ENCODE results near the gene C6orf89.
"Not testable (repeated sequence)": the region's sequence is repeated elsewhere in the genome, so short reads cannot be mapped to it uniquely, and the experiment has no call there.

C6orf89 gene

DNA sequence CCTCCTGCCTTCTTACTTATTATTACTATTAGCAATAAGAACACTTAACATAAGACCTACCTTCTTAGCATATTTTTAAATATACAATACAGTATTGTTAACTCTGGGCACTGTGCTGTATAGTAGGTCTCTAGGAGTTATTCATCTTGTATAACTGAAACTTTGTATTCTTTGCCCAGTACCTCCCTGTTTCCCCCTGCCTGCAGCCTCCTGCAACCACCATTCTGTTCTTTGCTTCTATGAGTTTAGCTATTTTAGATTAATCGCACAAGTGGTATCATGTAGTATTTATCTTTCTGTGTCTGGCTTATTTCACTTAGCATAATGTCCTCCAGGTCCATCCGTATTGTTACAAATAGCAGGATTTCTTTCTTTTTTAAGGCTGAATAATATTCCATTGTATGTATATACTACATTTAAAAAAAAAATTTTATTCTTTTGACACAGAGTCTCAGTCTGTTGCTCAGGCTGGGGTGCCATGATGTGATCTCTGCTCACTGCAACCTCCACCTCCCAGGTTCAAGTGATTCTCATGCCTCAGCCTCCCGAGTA lies 4.4 kb downstream of the C6orf89 start:
- no peaks in the 10 kb centered on the region for H3K27me3 Mint-ChIP-seq
- H3K36me3 Mint-ChIP-seq (ENCODE audit: low read depth) = peaks cover 12% of the 10 kb centered on the region
- H3K4me1 Mint-ChIP-seq (ENCODE audit: low read depth) = peaks cover 39% of the 10 kb centered on the region
- H3K27ac Mint-ChIP-seq = no peak overlapping the region
- H3K4me3 Mint-ChIP-seq = no peak overlapping the region
- no peaks in the 10 kb centered on the region for H3K9me3 Mint-ChIP-seq

DNA sequence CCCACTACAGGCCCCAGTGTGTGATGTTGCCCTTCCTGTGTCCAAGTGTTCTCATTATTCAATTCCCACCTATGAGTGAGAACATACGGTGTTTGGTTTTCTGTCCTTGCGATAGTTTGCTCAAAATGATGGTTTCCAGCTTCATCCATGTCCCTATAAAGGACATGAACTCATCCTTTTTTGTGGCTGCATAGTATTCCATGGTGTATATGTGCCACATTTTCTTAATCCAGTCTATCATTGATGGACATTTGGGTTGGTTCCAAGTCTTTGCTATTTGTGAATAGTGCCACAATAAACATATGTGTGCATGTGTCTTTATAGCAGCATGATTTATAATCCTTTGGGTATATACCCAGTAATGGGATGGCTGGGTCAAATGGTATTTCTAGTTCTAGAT lies 5.4 kb downstream of the C6orf89 start:
- H3K27me3 Mint-ChIP-seq, H3K9me3 Mint-ChIP-seq, H3K4me3 Mint-ChIP-seq, H3K27ac Mint-ChIP-seq: not testable (repeated sequence)
- H3K36me3 Mint-ChIP-seq (ENCODE audit: low read depth) = peaks cover 20% of the 10 kb centered on the region
- H3K4me1 Mint-ChIP-seq (ENCODE audit: low read depth) = peaks cover 34% of the 10 kb centered on the region

DNA sequence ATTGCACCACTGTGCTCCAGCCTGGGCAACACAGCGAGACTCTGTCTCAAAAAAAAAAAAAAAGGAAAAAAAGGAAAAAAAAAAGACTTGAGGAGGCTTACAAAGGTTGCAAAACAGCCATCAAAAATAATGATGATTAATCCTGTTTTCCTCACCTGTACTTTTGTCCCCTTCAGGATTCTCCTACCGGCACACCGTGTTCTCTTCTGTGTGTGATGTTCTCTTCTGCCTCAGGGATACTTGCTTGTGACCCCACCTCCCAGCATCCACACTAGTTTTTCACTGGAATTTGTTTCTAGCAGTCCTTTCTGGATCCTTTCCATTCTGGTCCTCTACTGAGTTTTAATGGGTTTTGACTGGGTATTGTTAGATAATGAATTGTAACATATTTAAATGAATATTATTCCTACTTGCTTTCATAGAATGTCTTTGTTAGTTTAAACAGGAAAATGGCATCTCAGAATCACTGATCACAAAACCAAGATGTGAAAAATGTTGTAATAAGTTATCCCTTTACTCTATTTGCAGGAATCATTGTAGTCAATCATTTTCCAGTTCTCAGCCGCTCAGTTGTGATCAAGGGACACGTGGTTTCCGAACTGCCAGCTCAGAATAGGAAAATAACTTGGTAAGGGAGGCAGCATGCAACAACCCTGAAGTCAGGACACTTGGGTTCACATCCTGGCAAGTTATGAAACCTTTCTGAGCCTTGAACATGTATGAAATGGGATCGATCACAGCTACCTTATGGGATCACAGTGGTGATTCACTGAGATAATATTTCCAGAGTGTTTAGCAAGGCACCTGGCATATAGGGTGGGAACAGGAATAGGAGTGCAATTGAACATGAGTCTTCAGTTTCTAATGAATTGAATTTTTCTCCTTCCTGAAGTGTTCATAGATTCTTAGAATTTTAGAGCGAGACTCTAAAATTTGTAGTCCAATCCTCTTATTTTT lies 8.5 kb downstream of the C6orf89 start:
- Mint-ChIP-seq H3K4me1 (ENCODE audit: low read depth) (peaks cover 10% of the 10 kb centered on the region), H3K27me3 (no peaks in the 10 kb centered on the region), H3K9me3 (no peaks in the 10 kb centered on the region), H3K4me3 (no peak overlapping the region), H3K36me3 (ENCODE audit: low read depth) (peaks cover 36% of the 10 kb centered on the region), H3K27ac (no peak overlapping the region)

DNA sequence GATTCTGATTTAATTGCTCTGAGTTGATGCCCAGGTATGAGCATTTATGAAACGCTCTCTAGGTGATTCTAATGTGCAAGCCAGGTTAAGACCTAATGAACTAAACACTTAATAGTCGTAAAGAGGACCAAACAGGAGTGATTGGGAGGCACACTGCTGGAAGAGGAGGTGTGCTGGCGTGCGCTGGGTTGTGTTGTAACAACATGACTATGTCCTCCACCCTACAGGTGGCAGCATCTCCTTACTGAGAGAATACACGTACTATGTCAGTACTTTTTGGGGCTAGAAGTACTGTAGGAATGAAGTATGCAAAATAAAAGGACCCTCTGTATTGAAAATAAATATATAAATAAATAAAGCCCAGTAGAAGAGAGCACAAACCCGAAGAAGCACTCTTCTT lies 11.9 kb downstream of the C6orf89 start:
- H3K36me3 Mint-ChIP-seq (ENCODE audit: low read depth) = peaks cover 45% of the 10 kb centered on the region
- H3K27ac Mint-ChIP-seq = no peak overlapping the region
- no peaks in the 10 kb centered on the region for H3K27me3 Mint-ChIP-seq
- no peaks in the 10 kb centered on the region for H3K9me3 Mint-ChIP-seq
- H3K4me3 Mint-ChIP-seq = no peak overlapping the region
- H3K4me1 Mint-ChIP-seq (ENCODE audit: low read depth) = peaks cover 4% of the 10 kb centered on the region

DNA sequence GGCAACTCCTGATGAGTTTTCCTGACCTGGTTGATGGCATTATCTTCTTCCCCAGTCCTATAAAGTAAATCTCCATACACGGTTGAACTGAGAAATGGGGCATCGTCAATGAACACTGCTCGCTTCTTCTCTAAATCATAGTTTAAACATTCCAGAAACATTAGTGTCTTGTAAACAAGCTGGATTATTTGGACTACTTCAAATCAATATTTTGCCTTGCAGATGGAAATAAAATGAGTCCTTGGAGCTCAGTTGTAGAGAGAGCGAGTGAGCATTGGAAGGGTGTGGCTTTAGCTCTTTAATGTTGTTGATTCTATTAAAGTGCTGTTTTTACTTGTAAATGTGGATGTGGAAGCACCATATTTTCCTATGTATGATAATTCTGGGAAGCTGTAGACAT lies 18.4 kb downstream of the C6orf89 start:
- Mint-ChIP-seq H3K4me3 (no peak overlapping the region), H3K9me3 (no peaks in the 10 kb centered on the region), H3K27me3 (no peaks in the 10 kb centered on the region), H3K36me3 (ENCODE audit: low read depth) (peaks cover 57% of the 10 kb centered on the region), H3K4me1 (ENCODE audit: low read depth) (no peaks in the 10 kb centered on the region), H3K27ac (no peak overlapping the region)

DNA sequence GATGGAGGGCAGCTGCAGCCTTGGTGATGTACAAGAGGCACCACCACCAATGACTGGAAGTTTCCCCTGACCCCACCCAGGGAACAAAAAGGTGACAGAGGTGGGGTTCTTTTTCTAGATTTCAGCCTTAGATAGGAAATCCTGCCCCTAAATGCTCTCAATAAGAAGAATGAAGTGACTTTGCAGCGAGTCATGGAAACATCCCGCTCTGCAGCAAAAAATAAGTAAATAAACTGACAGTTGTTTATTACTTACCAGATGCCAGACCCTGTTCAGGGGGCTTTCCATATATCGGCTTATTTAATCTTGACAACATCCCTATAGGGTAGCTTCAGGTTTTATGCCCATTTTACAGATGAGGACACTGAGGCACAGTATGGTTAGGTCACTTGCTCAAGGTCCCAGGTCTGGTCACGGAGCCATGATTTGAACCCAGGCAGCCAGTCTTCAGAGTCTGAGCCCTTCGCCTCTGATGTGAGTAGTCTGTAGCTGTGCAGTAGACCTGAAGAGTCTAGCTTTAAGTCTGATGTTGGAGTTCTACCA lies 19.2 kb downstream of the C6orf89 start:
- Mint-ChIP-seq H3K9me3 (no peaks in the 10 kb centered on the region), H3K36me3 (ENCODE audit: low read depth) (peaks cover 59% of the 10 kb centered on the region), H3K27me3 (no peaks in the 10 kb centered on the region), H3K4me1 (ENCODE audit: low read depth) (no peaks in the 10 kb centered on the region), H3K4me3 (no peak overlapping the region), H3K27ac (no peak overlapping the region)

DNA sequence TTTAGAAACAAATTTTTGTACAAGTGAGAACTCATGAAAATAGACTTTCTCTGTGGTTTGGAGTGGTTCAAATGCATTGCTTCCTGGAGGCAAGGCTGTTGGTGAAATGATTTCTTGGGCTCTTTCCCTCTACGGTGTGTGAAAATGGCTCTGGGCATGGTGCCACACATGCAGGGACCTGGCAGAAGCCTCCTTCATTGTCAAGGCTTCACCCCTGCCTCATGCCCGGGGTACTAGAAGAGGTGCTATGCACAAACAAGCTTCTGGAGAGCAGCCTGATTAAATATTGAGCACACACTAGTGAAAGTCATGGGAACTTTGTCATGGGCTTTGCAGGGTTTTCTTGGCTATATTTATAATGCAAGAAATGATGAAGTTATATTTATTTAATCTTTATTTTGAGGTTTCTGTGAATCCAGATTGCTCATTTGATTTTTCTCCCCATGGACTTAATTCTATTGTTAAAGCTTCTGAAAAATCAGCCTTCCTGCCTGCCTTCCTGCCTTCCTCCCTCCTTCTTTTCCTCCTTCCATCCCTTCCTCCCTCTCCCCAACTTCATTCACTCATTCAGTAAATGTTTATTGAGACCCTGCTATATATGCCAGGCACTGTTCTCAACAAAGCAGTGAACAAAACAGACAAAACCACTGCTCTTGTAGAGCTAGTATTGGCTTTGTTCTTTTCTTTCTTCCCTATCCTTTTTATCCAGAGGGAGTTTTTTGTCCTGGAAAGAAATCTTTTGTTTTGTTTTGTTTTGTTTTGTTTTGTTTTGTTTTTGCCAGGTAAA lies 21.0 kb downstream of the C6orf89 start:
- peaks cover 9% of the 10 kb centered on the region for H3K4me1 Mint-ChIP-seq (ENCODE audit: low read depth)

DNA sequence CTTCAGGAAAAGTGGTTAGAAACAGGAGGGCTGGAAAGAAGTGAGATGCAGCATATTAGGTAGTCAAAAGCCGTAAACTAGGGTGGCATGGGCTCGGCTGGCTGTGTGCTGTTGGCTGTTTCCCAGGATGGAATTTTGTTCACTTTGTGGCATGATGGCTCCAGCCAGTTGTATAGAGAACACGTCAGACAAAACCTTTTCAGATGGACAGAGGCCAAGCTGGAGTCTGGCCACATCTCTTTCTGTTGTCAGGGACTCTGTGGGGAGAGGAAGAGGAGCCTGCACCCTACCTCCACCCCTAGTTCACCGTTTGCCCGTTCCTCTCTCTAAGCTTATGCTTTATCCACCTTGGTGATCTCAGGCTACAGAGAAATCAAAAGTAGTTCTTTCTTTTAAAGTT lies 22.0 kb downstream of the C6orf89 start:
- no peak overlapping the region for H3K4me3 Mint-ChIP-seq
- no peaks in the 10 kb centered on the region for H3K27me3 Mint-ChIP-seq
- H3K36me3 Mint-ChIP-seq (ENCODE audit: low read depth) = peaks cover 57% of the 10 kb centered on the region
- H3K4me1 Mint-ChIP-seq (ENCODE audit: low read depth) = peaks cover 19% of the 10 kb centered on the region
- H3K27ac Mint-ChIP-seq = no peak overlapping the region
- no peaks in the 10 kb centered on the region for H3K9me3 Mint-ChIP-seq

More for the DNA sequence above, 21.0 kb downstream of the C6orf89 start:
- no peaks in the 10 kb centered on the region for H3K27me3 Mint-ChIP-seq
- H3K9me3 Mint-ChIP-seq = no peaks in the 10 kb centered on the region
- peaks cover 61% of the 10 kb centered on the region for H3K36me3 Mint-ChIP-seq (ENCODE audit: low read depth)
- H3K27ac Mint-ChIP-seq = no peak overlapping the region
- H3K4me3 Mint-ChIP-seq = no peak overlapping the region

DNA sequence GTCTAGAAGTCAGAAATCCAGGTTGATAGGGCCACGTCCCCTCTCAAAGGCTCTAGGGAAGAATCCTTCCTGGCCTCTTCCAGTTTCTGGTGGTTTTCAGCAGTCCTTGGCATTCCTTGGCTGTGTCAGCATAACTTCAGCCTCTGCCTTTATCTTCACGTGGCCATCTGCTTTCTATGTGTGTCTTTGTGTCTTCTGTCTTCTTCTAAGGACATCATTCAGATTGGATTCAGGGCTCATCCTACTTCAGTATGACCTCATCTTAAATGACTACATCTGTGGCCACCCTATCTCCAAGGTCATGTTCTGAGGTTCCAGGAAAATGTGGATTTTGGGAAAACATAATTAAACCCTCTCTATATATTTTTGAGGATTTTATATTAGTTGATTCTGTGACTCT lies 23.0 kb downstream of the C6orf89 start:
- H3K9me3 Mint-ChIP-seq = no peaks in the 10 kb centered on the region
- H3K36me3 Mint-ChIP-seq (ENCODE audit: low read depth) = peaks cover 52% of the 10 kb centered on the region
- H3K4me3 Mint-ChIP-seq = no peak overlapping the region
- H3K27me3 Mint-ChIP-seq = no peaks in the 10 kb centered on the region
- H3K4me1 Mint-ChIP-seq (ENCODE audit: low read depth) = peaks cover 29% of the 10 kb centered on the region
- H3K27ac Mint-ChIP-seq = no peak overlapping the region

DNA sequence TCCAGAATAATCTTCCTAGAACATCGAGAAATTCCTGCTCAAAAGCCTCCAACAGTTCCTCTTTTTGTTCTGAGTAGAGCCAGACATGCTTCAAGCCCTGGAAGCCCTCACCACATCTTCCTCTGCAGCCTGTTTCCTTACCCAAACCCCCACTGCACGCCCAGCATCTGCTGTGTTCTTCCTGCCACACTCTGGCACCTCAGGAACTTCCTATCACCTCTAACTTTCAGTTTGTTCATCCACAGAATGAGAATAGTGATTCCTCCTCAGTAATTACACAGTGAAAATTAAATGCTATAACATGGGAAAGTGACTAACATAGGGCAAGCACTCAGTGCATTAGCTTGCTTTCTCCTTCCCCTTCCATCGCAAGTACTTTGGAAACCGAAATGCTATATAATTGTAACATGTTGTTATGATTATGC lies 26.3 kb downstream of the C6orf89 start:
- Mint-ChIP-seq H3K4me3 (peak overlapping the region; percentile 73), H3K4me1 (ENCODE audit: low read depth) (peaks cover 44% of the 10 kb centered on the region), H3K27me3 (no peaks in the 10 kb centered on the region), H3K27ac (peak overlapping the region; percentile 82), H3K9me3 (no peaks in the 10 kb centered on the region), H3K36me3 (ENCODE audit: low read depth) (peaks cover 50% of the 10 kb centered on the region)

DNA sequence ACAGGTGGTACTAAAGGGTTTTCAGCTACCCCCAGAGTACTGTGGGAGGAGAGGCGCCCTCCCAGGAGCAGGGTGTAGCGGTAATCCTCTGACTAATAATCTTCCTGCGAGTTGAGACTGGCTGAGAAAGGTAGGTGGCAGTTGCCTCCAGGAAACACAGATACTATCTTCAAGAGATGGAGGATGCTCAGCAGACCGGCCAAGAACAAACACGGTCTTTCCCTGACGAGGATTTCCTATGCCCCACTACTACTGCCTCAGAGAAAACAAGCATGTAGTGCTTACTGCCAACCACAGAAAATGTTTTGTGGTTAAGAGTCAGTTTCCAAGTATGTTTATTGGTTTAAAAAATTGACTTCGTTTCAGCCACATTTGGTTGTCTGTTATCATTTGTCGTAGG lies 26.8 kb downstream of the C6orf89 start:
- peaks cover 53% of the 10 kb centered on the region for H3K36me3 Mint-ChIP-seq (ENCODE audit: low read depth)

DNA sequence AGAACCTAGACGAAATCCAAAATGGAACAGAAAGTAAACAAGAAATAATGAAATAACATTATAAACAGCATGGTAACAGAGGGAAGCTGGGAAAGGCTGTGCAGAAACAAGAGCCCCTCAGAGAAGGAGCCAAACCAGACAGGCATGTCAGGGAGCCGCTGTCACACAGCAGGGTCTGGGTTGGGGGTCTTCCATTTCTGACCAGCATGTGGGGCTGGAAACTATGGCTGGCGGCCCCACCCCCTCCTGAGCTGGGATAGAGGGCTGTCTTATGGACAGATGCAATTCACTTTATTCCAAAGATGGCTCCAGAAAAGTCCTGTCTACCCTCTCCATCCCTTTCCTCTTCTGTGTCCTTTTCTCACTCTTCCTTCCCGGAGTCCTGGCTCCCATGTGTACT lies 27.3 kb downstream of the C6orf89 start:
- Mint-ChIP-seq H3K4me1 (ENCODE audit: low read depth) (peaks cover 44% of the 10 kb centered on the region), H3K4me3 (peak overlapping the region; percentile 73), H3K36me3 (ENCODE audit: low read depth) (peaks cover 53% of the 10 kb centered on the region), H3K27me3 (no peaks in the 10 kb centered on the region), H3K27ac (peak overlapping the region; percentile 82), H3K9me3 (no peaks in the 10 kb centered on the region)

More for the DNA sequence above, 26.8 kb downstream of the C6orf89 start:
- Mint-ChIP-seq H3K9me3 (no peaks in the 10 kb centered on the region), H3K27me3 (no peaks in the 10 kb centered on the region), H3K27ac (peak overlapping the region; percentile 82), H3K4me3 (peak overlapping the region; percentile 73), H3K4me1 (ENCODE audit: low read depth) (peaks cover 44% of the 10 kb centered on the region)

DNA sequence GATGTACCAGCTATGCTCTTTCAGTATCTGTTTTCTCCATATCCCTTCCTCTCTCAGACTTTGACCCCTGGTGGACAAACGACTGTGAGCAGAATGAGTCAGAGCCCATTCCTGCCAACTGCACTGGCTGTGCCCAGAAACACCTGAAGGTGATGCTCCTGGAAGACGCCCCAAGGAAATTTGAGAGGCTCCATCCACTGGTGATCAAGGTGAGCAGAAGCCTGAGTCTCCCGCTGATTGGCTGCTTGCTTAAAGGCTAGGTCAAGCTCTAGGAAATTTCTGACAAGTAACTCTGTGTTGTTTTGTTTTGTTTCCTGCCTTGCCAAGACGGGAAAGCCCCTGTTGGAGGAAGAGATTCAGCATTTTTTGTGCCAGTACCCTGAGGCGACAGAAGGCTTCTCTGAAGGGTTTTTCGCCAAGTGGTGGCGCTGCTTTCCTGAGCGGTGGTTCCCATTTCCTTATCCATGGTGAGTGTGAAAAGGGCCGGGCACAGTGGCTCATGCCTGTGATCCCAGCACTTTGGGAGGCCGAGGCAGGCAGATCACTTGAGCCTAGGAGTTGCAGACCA lies 28.6 kb downstream of the C6orf89 start:
- no peak overlapping the region for H3K27ac Mint-ChIP-seq
- peaks cover 47% of the 10 kb centered on the region for H3K36me3 Mint-ChIP-seq (ENCODE audit: low read depth)
- H3K4me3 Mint-ChIP-seq = no peak overlapping the region
- H3K27me3 Mint-ChIP-seq = no peaks in the 10 kb centered on the region
- peaks cover 44% of the 10 kb centered on the region for H3K4me1 Mint-ChIP-seq (ENCODE audit: low read depth)
- H3K9me3 Mint-ChIP-seq = no peaks in the 10 kb centered on the region

DNA sequence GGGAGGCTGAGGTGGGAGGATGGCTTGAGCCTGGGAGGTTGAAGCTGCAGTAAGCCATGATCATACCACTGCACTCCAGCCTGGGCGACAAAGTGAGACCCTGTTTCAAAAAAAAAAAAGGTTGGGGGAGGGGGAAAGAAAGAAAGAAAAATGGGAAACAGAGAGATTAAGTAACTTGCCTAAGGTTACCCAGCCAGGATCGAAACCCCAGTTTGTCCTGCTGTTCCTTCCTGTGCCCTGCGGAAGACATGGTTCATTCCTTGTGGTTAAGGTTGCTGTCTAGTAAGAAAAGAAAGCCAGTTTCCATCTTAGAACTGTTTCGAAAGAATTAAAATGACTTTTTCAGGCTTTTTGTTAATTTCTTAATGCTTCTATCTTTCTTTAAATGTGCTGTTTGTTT lies 29.8 kb downstream of the C6orf89 start:
- Mint-ChIP-seq H3K4me3 (no peak overlapping the region), H3K36me3 (ENCODE audit: low read depth) (peaks cover 51% of the 10 kb centered on the region), H3K27ac (no peak overlapping the region), H3K9me3 (no peaks in the 10 kb centered on the region), H3K27me3 (no peaks in the 10 kb centered on the region), H3K4me1 (ENCODE audit: low read depth) (peaks cover 42% of the 10 kb centered on the region)

Data from stimulated activated naive CD8-positive, alpha-beta T cell treated with anti-CD3 and anti-CD28 coated beads, Interleukin-15, Interleukin-2, amounts not matched to agents 100 ng/mL and 50 ng/mL, for 24 hours (primary cell).